ENCODE data around the gene MANEA.

Gene MANEA

DNA sequence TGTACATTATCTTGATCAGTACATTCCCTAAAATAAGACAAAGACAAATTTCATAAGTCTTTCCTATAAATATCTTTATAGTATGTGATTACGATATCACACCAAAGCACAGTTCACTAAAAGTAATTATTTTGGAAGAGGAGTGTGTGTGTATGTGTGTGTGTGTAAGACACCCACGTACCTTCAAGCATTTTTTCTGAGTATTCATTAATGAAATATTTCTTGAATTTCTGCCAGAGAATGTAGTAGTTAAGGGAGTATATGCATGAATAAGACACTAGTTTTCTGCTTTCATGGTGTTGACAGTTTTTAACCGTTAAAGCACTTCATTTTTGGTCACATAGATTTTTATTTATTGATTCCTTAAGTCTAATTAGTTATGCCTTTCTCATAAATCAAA is 36.8 kb downstream of the MANEA start:
- no peak for DNase-seq (ENCODE audit: low read depth in 1 of 2, low spot score in 1 of 2)
- Histone ChIP-seq H3K27ac (replicated peaks) (no peak overlapping the region), H3K27me3 (ENCODE audit: insufficient read depth, poor library complexity, severe bottlenecking) (peaks cover 2% of the 10 kb centered on the region), H3K4me3 (replicated peaks; ENCODE audit: insufficient read depth, low read length) (no peak overlapping the region)
- TF ChIP-seq POLR2AphosphoS5 (IDR thresholded peaks at IDR 0.05; ENCODE audit: low read depth) (no peak), REST (IDR thresholded peaks at IDR 0.05; ENCODE audit: insufficient replicate concordance, low read depth) (no peak), GABPA (IDR thresholded peaks at IDR 0.05; ENCODE audit: low read depth) (no peak), SPI1 (IDR thresholded peaks at IDR 0.05; ENCODE audit: borderline replicate concordance, low read depth) (no peak)
- TF ChIP-seq, protein P1, sequence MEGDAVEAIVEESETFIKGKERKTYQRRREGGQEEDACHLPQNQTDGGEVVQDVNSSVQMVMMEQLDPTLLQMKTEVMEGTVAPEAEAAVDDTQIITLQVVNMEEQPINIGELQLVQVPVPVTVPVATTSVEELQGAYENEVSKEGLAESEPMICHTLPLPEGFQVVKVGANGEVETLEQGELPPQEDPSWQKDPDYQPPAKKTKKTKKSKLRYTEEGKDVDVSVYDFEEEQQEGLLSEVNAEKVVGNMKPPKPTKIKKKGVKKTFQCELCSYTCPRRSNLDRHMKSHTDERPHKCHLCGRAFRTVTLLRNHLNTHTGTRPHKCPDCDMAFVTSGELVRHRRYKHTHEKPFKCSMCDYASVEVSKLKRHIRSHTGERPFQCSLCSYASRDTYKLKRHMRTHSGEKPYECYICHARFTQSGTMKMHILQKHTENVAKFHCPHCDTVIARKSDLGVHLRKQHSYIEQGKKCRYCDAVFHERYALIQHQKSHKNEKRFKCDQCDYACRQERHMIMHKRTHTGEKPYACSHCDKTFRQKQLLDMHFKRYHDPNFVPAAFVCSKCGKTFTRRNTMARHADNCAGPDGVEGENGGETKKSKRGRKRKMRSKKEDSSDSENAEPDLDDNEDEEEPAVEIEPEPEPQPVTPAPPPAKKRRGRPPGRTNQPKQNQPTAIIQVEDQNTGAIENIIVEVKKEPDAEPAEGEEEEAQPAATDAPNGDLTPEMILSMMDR (IDR thresholded peaks at IDR 0.05; ENCODE audit: insufficient read depth, low read length) = no peak

DNA sequence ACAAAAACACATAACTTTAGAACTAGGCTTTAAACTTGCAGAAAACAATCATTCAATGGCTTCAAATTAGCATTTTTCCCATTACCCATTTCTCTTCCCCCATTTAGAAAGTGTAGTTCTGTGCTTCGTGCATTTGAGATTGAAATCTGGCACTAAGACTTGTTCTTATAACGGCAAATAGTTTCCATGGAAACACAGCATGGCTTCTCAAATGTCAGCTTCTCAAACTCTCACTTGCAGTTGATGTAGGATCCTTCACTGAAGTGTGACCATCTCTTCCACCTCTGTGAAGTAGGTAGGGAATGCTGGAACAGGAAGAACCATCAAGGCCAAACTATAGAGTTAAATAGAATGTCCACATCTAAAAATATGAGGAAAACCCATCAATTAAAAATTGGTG is 52.2 kb downstream of the MANEA start:
- Histone ChIP-seq H3K4me3 (replicated peaks; ENCODE audit: insufficient read depth, low read length) (no peak overlapping the region), H3K27me3 (ENCODE audit: insufficient read depth, poor library complexity, severe bottlenecking) (no peaks in the 10 kb centered on the region), H3K27ac (replicated peaks) (no peak overlapping the region)
- no peak for DNase-seq (ENCODE audit: low read depth in 1 of 2, low spot score in 1 of 2)
- TF ChIP-seq POLR2AphosphoS5 (IDR thresholded peaks at IDR 0.05; ENCODE audit: low read depth) (no peak), REST (IDR thresholded peaks at IDR 0.05; ENCODE audit: insufficient replicate concordance, low read depth) (no peak), GABPA (IDR thresholded peaks at IDR 0.05; ENCODE audit: low read depth) (no peak), SPI1 (IDR thresholded peaks at IDR 0.05; ENCODE audit: borderline replicate concordance, low read depth) (no peak)
- TF ChIP-seq, protein P1 (IDR thresholded peaks at IDR 0.05; ENCODE audit: insufficient read depth, low read length) = no peak

GRCh38 chr6:95636552-95637431 is 59.5 kb downstream of the MANEA start:
- TF ChIP-seq, protein P1 (IDR thresholded peaks at IDR 0.05; ENCODE audit: insufficient read depth, low read length) = no peak
- no peak for TF ChIP-seq POLR2AphosphoS5 (IDR thresholded peaks at IDR 0.05; ENCODE audit: low read depth)
- TF ChIP-seq REST (IDR thresholded peaks at IDR 0.05; ENCODE audit: insufficient replicate concordance, low read depth) = no peak
- no peak for TF ChIP-seq GABPA (IDR thresholded peaks at IDR 0.05; ENCODE audit: low read depth)
- no peak for TF ChIP-seq SPI1 (IDR thresholded peaks at IDR 0.05; ENCODE audit: borderline replicate concordance, low read depth)
- no peak for DNase-seq (ENCODE audit: low read depth in 1 of 2, low spot score in 1 of 2)
- Histone ChIP-seq H3K27me3 (ENCODE audit: insufficient read depth, poor library complexity, severe bottlenecking) (no peaks in the 10 kb centered on the region), H3K4me3 (replicated peaks; ENCODE audit: insufficient read depth, low read length) (no peak overlapping the region), H3K27ac (replicated peaks) (no peak overlapping the region)
